GM15510 (cell line): ENCODE results near the gene LYZL1.

ENCODE experiments used
- POLR2A ChIP-seq: IDR thresholded peaks from 3 replicates; pipeline ENCODE4 v1.6.1; 2011; ENCODE audit warnings: borderline replicate concordance; ENCODE audit not compliant: insufficient read length; ENCODE audit errors: extremely low read depth

The LYZL1 gene

DNA sequence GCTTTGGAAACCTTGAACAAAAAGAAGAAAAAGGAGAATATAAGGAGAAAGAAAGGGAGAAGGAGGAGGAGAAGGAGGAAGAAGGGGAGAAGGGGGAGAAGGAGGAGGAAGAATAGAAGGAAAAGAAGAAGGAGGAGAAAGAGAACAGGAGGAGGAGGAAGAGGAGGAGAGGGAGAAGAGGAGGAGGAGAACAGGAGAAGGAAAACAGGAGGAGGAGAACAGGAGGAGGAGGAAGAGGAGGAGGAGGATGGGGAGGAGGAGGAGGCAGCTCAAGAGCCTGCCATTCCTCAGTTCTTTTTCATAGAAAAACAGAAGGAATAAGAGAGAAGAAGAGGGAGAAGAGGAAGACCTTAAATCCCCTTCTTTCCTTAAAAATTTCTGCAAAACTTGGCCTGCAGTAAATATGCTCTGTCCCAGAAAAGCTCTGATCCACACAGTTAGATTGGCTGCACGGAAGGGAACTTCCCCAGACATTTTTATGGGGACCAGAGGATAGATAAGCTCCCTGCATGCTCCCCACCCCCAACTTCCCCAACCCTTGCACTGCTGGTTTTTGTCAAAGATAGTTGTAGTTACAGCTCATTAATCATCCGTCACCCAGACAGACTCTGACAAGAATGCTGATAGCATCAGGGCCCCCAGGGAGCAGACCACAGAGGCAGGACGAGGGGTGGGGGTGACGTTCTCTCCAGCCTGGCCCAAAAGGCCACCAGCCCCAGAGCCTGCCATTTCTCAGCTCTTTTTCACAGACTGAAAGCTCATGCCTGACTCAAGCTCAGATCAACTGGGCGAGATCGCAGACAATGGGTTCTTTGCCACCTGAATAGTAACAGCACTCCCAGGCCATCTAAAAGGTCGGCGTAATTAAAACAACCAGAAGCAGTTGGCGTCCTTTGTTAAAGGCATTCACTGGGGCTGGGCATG, 34.5 kb upstream of the LYZL1 start:
- TF ChIP-seq POLR2A = no peak

DNA sequence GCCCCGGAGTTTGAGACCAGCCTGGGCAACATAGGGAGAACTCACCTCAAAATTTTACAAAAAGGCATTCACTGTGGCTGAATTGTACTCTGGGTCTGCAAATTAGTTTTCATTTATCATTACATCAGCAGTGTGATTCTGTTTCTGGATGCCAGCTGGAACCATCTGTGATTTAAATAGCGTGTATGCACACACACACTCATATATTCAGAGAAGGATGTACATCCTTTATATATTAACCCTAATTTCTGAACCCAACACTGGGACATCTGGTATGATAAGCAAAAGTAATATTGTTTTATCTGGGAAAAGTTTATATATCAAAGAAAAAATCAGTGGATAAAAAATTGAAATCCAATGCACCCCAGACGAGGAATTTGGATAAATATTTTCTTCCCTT, 33.8 kb upstream of the LYZL1 start:
- TF ChIP-seq POLR2A = no peak

- no peak for TF ChIP-seq POLR2A
These were observed 32.9 kb upstream of the LYZL1 start for GRCh38 chr10:29256019-29256418.

DNA sequence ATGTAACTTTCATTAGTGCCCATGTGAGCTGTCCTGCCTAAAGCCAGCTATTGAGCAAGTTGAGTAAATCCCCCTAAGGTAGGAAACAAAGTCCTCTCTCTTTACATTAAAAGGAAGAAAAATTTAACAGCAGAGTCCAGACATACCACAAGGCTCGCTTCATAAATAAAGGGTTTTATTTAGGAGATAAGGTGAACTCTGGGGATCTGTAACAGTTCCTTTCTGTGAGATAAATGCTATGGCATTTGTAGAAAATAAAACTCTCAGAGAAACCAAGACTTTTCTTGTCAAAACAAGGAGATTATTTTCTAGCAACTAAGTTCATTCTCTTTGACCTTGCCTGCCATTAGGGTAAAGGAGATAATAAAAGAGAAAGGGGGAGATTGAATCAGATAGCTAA, 32.3 kb upstream of the LYZL1 start:
- no peak for TF ChIP-seq POLR2A

- TF ChIP-seq POLR2A = no peak
These were observed 31.6 kb upstream of the LYZL1 start for GRCh38 chr10:29257106-29257783.

GRCh38 chr10:29257784-29258135, 31.1 kb upstream of the LYZL1 start:
- no peak for TF ChIP-seq POLR2A

- TF ChIP-seq POLR2A = no peak
These were observed 29.4 kb upstream of the LYZL1 start for GRCh38 chr10:29259498-29259897.

GRCh38 chr10:29263506-29263905, 25.4 kb upstream of the LYZL1 start:
- no peak for TF ChIP-seq POLR2A

GRCh38 chr10:29265210-29265768, 23.6 kb upstream of the LYZL1 start:
- no peak for TF ChIP-seq POLR2A

- no peak for TF ChIP-seq POLR2A
These were observed 22.2 kb upstream of the LYZL1 start for GRCh38 chr10:29266641-29267040.

DNA sequence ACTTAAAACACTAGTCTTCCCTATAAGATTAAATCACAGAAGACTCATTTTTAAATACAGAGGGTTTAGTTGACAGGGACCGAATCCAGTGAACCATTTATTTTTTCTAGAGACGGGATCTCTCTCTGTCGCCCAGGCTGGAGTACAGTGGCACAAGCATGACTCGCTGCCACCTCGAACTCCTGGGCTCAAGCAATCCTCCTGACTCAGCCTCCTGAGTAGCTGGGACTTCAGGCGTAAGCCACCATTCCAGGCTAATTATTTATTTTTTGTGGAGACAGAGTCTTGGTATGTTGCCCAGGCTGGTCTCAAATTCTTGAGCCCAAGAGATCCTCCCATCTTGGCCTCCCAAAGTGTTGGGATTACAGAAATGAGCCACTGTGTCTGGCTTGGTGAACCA, 20.9 kb upstream of the LYZL1 start:
- TF ChIP-seq POLR2A = no peak

DNA sequence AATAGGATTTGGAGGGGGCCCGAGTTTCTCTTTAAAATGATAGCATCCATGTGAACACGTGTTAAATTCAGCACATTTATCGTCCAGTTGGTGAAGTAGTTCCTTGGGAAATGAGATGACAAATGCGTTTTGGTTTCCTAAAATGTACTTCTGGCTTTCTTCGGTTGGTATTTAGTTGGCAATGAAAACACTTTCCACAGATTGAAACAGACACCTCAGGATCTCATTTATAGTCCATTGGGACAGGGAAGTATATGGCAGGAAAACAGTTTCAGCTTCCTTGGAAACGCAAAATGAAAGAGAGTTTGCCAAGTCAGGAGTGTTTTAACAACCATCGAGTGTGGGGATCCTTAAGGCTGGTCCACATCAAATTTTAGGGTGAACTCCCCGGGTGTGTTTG, 19.4 kb upstream of the LYZL1 start:
- TF ChIP-seq POLR2A = no peak

DNA sequence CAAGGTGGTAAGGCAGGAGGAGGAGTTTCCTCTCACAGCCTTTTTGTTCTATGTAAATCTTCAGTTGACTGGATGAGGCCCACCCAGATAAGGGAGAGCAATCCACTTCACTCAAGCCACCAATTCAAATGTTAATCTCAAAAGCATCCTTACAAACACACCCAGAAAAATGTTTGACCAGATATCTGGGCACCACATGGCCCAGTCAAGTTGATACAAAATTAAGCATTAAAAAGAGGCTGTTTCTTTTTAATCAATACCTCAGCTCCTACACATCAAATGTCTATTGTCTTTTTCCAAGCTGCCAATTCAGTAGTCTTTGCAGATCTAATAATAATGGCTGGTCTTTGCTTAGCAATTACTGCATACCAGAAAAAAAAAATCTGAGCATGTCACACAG, 18.0 kb upstream of the LYZL1 start:
- no peak for TF ChIP-seq POLR2A

GRCh38 chr10:29271877-29272276, 17.0 kb upstream of the LYZL1 start:
- no peak for TF ChIP-seq POLR2A

GRCh38 chr10:29273478-29273877, 15.4 kb upstream of the LYZL1 start:
- no peak for TF ChIP-seq POLR2A

- TF ChIP-seq POLR2A = no peak
These were observed 12.5 kb upstream of the LYZL1 start for GRCh38 chr10:29276251-29276850.

- TF ChIP-seq POLR2A = no peak
These were observed 11.6 kb upstream of the LYZL1 start for GRCh38 chr10:29277296-29277695.
